H1 (cell line): ENCODE measurements around the gene IFNK.

Source experiments
- CHD1 ChIP-seq: IDR thresholded peaks from 2 replicates; pipeline ENCODE4 v1.6.1; 2012; ENCODE audit warnings: low read depth, low read length, improper control_type of control experiment
- JUND ChIP-seq: IDR thresholded peaks from 2 replicates; pipeline ENCODE4 v1.6.1; 2011; ENCODE audit warnings: mild to moderate bottlenecking, improper control_type of control experiment, low read length
- POLR2AphosphoS5 ChIP-seq: IDR thresholded peaks from 2 replicates; pipeline ENCODE4 v1.6.1; 2011; ENCODE audit warnings: low read depth, low read length
- TF ChIP-seq, protein P1 (sequence below): IDR thresholded peaks from 2 replicates; pipeline ENCODE4 v1.6.1; 2011; ENCODE audit warnings: low read depth, mild to moderate bottlenecking, low read length; ENCODE audit not compliant: insufficient read depth

DNA sequence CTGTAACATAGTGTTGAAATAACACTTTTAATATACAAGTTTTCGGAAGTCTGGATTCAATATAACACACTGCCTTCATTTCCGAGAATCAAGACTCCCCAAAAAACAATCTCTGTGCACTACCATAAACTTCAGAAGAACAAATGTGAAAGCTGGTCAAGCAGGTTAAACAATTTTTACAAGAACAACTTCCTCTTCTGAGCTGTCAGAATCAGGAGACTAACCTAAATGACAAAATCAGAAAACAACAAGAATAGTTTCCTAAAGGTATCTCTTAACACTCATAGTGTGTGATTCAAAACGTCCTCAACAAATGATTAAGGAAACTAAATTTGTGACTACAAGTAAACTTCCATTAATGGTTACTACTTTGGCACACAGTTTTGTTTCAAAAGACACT is 37.6 kb downstream of the IFNK start:
- TF ChIP-seq, protein P1, sequence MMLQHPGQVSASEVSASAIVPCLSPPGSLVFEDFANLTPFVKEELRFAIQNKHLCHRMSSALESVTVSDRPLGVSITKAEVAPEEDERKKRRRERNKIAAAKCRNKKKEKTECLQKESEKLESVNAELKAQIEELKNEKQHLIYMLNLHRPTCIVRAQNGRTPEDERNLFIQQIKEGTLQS: no peak
- TF ChIP-seq JUND (no peak), POLR2AphosphoS5 (no peak), CHD1 (no peak)
